Measurements from ENCODE around the gene ADARB2. TPM values are rescaled to one million over a fixed set of nuclear protein-coding genes. Genes with fewer than 3 reads are reported as not detected.

ADARB2 gene
- total RNA-seq, 1 experiment from 2014 or later: not detected

DNA sequence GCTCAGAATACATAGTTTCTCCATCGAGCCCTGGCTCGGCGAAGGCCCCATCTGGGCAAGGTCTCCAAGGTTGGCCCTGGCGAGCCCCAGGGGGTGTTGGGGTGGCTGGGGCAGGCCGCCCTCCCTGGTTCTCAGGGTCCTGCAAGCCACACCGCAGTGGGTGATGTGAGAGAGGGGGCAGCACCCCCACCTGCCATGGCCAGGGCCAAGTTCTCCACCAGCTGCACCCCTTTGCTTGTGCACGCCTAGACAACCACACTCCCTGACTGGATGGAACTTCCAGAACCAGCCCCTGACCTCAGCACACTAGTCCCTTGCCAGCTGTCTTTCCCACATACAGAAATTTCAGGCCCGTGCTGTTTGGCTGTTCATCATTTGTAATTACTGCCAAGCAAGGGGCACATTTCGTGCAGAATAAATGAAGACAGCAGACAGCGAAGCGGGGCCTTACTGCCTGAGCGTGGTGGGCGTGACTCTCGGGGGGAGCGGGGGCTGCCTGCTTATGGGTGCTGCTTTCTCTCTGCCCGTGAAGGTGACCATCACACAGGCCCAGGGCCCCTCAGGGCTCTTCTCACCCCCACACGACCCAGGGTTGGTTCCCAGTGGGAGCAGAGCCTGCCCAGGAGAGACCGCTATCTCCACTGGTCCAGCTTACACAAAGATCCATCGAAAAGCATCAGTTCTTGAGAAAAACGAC lies 85.9 kb downstream of the ADARB2 start:
- H3K4me3 Mint-ChIP-seq (ENCODE audit: low read depth, unreplicated experiment): no peak overlapping the region
- H3K27me3 Mint-ChIP-seq (ENCODE audit: unreplicated experiment): no peaks in the 10 kb centered on the region
- intact Hi-C loops (cut with micrococcal nuclease; ENCODE audit: unreplicated experiment): no loop called here
- H3K4me1 Mint-ChIP-seq (ENCODE audit: low read depth, unreplicated experiment): no peaks in the 10 kb centered on the region
- H3K9me3 Mint-ChIP-seq (ENCODE audit: low read depth, unreplicated experiment): peaks cover 8% of the 10 kb centered on the region
- H3K27ac Mint-ChIP-seq (ENCODE audit: unreplicated experiment): no peak overlapping the region
- H3K36me3 Mint-ChIP-seq (ENCODE audit: insufficient read depth, unreplicated experiment): no peaks in the 10 kb centered on the region
- CTCF ChIA-PET: interaction anchor here (0.6 kb wide), 1 partner anchor 148 kb away, joined by 6 read pairs; no protein-coding TSS in a partner anchor
- TF ChIP-seq, protein P1, sequence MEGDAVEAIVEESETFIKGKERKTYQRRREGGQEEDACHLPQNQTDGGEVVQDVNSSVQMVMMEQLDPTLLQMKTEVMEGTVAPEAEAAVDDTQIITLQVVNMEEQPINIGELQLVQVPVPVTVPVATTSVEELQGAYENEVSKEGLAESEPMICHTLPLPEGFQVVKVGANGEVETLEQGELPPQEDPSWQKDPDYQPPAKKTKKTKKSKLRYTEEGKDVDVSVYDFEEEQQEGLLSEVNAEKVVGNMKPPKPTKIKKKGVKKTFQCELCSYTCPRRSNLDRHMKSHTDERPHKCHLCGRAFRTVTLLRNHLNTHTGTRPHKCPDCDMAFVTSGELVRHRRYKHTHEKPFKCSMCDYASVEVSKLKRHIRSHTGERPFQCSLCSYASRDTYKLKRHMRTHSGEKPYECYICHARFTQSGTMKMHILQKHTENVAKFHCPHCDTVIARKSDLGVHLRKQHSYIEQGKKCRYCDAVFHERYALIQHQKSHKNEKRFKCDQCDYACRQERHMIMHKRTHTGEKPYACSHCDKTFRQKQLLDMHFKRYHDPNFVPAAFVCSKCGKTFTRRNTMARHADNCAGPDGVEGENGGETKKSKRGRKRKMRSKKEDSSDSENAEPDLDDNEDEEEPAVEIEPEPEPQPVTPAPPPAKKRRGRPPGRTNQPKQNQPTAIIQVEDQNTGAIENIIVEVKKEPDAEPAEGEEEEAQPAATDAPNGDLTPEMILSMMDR (IDR thresholded peaks at IDR 0.05; ENCODE audit: unreplicated experiment): no peak
- DNase-seq: no peak
- BruUV-seq (replicated peaks): no TSS peak

DNA sequence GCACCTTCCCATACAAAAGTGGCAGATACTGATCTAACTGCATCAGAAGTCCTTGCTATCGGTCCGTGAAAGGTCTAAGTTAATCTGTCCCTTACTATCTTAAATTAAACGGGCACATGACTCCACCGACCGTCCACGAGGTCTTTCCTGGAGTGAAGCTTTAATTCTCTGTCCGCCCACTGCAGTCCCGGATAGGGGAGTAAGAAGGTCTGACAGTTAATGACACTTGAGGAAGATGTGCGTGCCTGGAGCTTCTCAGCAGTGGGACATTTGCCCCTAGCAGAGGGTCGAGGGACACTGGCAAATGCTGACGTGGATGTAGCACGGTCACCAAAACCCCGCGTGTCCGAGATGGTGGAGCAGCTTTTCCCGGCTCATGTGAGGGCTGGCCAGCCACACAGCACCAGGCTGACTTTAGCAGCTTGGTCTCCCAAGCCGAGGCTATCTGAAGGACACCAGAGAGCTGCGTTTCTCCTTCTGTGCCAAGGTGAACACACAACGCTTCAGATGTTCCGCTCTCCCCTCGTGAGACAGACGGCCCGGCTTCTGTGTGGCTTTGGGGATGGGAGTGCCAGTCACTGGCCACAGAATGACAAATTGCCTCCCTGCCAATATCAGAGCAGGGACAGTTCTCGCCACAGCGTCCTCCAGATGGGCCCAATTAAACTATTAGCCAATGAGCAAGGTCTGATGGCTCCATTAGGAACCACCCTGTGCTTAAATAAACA lies 86.6 kb downstream of the ADARB2 start:
- no peak for DNase-seq
- peaks cover 9% of the 10 kb centered on the region for H3K9me3 Mint-ChIP-seq (ENCODE audit: low read depth, unreplicated experiment)
- no peaks in the 10 kb centered on the region for H3K4me1 Mint-ChIP-seq (ENCODE audit: low read depth, unreplicated experiment)
- H3K27me3 Mint-ChIP-seq (ENCODE audit: unreplicated experiment): no peaks in the 10 kb centered on the region
- no TSS peak for BruUV-seq (replicated peaks)
- intact Hi-C loops (cut with micrococcal nuclease; ENCODE audit: unreplicated experiment): no loop called here
- H3K27ac Mint-ChIP-seq (ENCODE audit: unreplicated experiment): no peak overlapping the region
- H3K36me3 Mint-ChIP-seq (ENCODE audit: insufficient read depth, unreplicated experiment): no peaks in the 10 kb centered on the region
- CTCF ChIA-PET: interaction anchor here (0.6 kb wide), 1 partner anchor 391 kb away, joined by 5 read pairs; no protein-coding TSS in a partner anchor
- no peak overlapping the region for H3K4me3 Mint-ChIP-seq (ENCODE audit: low read depth, unreplicated experiment)
- TF ChIP-seq, protein P1 (IDR thresholded peaks at IDR 0.05; ENCODE audit: unreplicated experiment): no peak

DNA sequence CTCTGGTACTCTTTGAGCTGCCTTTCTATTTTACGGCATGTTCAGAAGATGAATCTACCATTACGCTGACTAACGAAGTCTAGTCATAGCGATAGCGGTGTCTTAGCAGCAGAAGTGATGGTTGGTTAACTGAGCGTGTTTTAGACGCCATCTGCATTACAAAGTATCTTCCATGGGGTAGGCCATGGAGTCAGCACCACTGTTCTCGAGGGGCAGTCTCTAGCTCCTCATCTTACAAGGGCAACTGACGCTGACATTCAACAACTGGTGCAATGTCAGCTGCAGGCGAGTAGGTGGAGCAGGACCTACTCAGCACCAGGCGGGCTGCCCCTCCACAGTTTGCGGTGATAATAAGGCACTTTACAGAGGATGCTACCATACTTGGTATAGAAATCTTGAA lies 88.7 kb downstream of the ADARB2 start:
- DNase-seq: no peak
- no peaks in the 10 kb centered on the region for H3K36me3 Mint-ChIP-seq (ENCODE audit: insufficient read depth, unreplicated experiment)
- H3K4me1 Mint-ChIP-seq (ENCODE audit: low read depth, unreplicated experiment): no peaks in the 10 kb centered on the region
- TF ChIP-seq, protein P1 (IDR thresholded peaks at IDR 0.05; ENCODE audit: unreplicated experiment): no peak
- intact Hi-C loops (cut with micrococcal nuclease; ENCODE audit: unreplicated experiment): no loop called here
- CTCF ChIA-PET: no interaction called here
- no peak overlapping the region for H3K27ac Mint-ChIP-seq (ENCODE audit: unreplicated experiment)
- no TSS peak for BruUV-seq (replicated peaks)
- peaks cover 14% of the 10 kb centered on the region for H3K9me3 Mint-ChIP-seq (ENCODE audit: low read depth, unreplicated experiment)
- no peaks in the 10 kb centered on the region for H3K27me3 Mint-ChIP-seq (ENCODE audit: unreplicated experiment)
- H3K4me3 Mint-ChIP-seq (ENCODE audit: low read depth, unreplicated experiment): no peak overlapping the region

DNA sequence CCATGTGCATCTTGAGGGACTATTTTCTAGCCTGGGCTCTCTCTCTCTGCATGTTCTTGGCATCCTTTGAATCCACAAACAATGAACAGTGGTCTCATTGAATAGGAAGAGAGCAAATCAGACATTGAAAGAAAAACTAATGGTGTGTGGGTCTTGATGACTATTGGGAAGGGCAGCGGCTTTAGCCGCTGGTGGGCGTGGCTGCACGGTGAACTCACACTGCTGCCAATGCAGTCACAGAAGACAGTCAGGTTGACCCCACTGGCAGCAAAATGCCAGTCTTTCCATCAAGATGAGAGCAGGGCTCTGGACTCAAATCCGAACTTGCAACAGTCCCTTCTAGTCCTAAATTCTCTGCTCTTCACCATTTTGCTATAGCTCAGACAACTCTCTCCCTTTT lies 91.0 kb downstream of the ADARB2 start:
- peaks cover 14% of the 10 kb centered on the region for H3K9me3 Mint-ChIP-seq (ENCODE audit: low read depth, unreplicated experiment)
- BruUV-seq (replicated peaks): no TSS peak
- TF ChIP-seq, protein P1 (IDR thresholded peaks at IDR 0.05; ENCODE audit: unreplicated experiment): no peak

More for the DNA sequence above, 91.0 kb downstream of the ADARB2 start:
- no peak overlapping the region for H3K27ac Mint-ChIP-seq (ENCODE audit: unreplicated experiment)
- intact Hi-C loops (cut with micrococcal nuclease; ENCODE audit: unreplicated experiment): no loop called here
- H3K27me3 Mint-ChIP-seq (ENCODE audit: unreplicated experiment): no peaks in the 10 kb centered on the region
- CTCF ChIA-PET: no interaction called here
- H3K4me1 Mint-ChIP-seq (ENCODE audit: low read depth, unreplicated experiment): no peaks in the 10 kb centered on the region
- H3K4me3 Mint-ChIP-seq (ENCODE audit: low read depth, unreplicated experiment): no peak overlapping the region
- no peak for DNase-seq
- H3K36me3 Mint-ChIP-seq (ENCODE audit: insufficient read depth, unreplicated experiment): no peaks in the 10 kb centered on the region

Measured in Calu3 (cell line).